ENCODE data around the gene SH3RF3. TPM values are rescaled to one million over a fixed set of nuclear protein-coding genes. Genes with fewer than 3 reads are reported as not detected.

Gene SH3RF3
- total and polyA plus RNA-seq, 9 of the 15 experiments (the other 6 are each of a cell fraction or from before 2014, with no cell fraction given), result 0.02 TPM; not detected in 8

DNA sequence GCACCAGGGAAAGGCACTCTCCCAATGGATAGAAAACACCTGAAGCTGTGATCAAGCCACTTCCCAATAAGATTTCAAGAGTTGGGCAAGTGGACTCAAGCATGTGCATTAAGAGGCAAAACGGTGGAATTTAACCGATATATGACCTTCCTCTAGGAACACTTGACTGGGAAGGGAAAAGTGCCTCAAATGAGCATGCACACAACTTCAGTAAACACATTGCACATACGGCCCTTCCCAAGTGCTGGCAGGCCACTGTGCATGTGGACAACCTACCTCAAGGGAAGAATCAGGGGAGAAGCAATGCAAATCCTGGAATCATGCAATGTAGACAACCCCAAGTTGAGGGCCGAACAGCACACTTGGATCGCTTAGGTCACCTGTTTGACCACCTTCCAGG is 23.9 kb upstream of the SH3RF3 start:
- Histone ChIP-seq H3K27ac (ENCODE audit: extremely low read depth, low read depth, low read length) (no peak overlapping the region), H3K9me3 (replicated peaks; ENCODE audit: control insufficient read depth, insufficient read depth, low read depth, low read length) (no peaks in the 10 kb centered on the region), H3K4me1 (replicated peaks in 1 of 2; ENCODE audit: control insufficient read depth in 2 of 2, insufficient read depth in 2 of 2, low read length in 2 of 2) (no peaks in the 10 kb centered on the region), H3K4me2 (ENCODE audit: insufficient read depth, low read length) (no peak overlapping the region), H3K9ac (ENCODE audit: insufficient read depth in 1 of 2, low read depth in 2 of 2, low read length in 2 of 2) (no peak overlapping the region), H3K9me1 (ENCODE audit: control insufficient read depth, insufficient read depth, low read length) (no peaks in the 10 kb centered on the region), H3K4me3 (no peak overlapping the region), H3K27me3 (ENCODE audit: control insufficient read depth in 2 of 2, insufficient read depth in 2 of 2, low read length in 2 of 2) (peaks cover 16 to 28% of the 10 kb centered on the region in 2 experiments; a peak in 4 of 5 replicates), H3K36me3 (ENCODE audit: control insufficient read depth, insufficient read depth, low read length) (no peaks in the 10 kb centered on the region), H4K20me1 (replicated peaks; ENCODE audit: control insufficient read depth, insufficient read depth, low read length) (0 out of 2 replicates have a peak, but pooled peaks cover 3% of the 10 kb centered on the region), H3K79me2 (ENCODE audit: control insufficient read depth, insufficient read depth, low read length) (no peaks in the 10 kb centered on the region), H2AFZ (ENCODE audit: low read depth, low read length) (no peak overlapping the region)
- ATAC-seq, result no peak
- CTCF ChIA-PET (ENCODE audit: low intra/inter-chr PET ratio), result no interaction called here
- intact Hi-C loops (cut with micrococcal nuclease), result no loop called here
- BruUV-seq (replicated peaks), result no TSS peak
- TF ChIP-seq ZNF717 (CRISPR knock-in tag; IDR thresholded peaks at IDR 0.05) (no peak), FOXA3 (CRISPR knock-in tag; conservative IDR thresholded peaks at IDR 0.05 in 1 of 2, IDR thresholded peaks at IDR 0.05 in 1 of 2) (no peak), ZNF41 (CRISPR knock-in tag; conservative IDR thresholded peaks at IDR 0.05) (no peak), ZKSCAN1 (IDR thresholded peaks at IDR 0.05; ENCODE audit: low read depth, low read length) (no peak), SIX5 (IDR thresholded peaks at IDR 0.05; ENCODE audit: borderline replicate concordance in 1 of 2, insufficient read depth in 1 of 2, low read depth in 1 of 2, low read length in 2 of 2) (no peak), FOXK1 (CRISPR knock-in tag; IDR thresholded peaks at IDR 0.05; ENCODE audit: borderline replicate concordance) (no peak), TBP (optimal IDR thresholded peaks at IDR 0.05; ENCODE audit: low read depth, low read length) (no peak)
- TF ChIP-seq, protein P1, sequence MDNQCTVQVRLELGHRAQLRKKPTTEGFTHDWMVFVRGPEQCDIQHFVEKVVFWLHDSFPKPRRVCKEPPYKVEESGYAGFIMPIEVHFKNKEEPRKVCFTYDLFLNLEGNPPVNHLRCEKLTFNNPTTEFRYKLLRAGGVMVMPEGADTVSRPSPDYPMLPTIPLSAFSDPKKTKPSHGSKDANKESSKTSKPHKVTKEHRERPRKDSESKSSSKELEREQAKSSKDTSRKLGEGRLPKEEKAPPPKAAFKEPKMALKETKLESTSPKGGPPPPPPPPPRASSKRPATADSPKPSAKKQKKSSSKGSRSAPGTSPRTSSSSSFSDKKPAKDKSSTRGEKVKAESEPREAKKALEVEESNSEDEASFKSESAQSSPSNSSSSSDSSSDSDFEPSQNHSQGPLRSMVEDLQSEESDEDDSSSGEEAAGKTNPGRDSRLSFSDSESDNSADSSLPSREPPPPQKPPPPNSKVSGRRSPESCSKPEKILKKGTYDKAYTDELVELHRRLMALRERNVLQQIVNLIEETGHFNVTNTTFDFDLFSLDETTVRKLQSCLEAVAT (IDR thresholded peaks at IDR 0.05), result no peak
- DNase-seq (ENCODE audit: extremely low read depth in 1 of 4, low spot score in 3 of 4), result no peak
- in situ Hi-C loops (cut with MboI), result no loop called here
- POLR2A ChIA-PET, result interaction anchor here (1.0 kb wide), 1 partner anchor 12 kb away, joined by 3 read pairs; no protein-coding TSS in a partner anchor
- 2% methylated on average over 5 of the region's 5 CpGs for WGBS (ENCODE audit: insufficient coverage, low coverage, missing lambda C conversion rate)
- no peak for FAIRE-seq
